Dendritic cell treated with granulocyte-macrophage colony-stimulating factor and Interleukin-4, amounts not matched to agents 40 ng/mL and 50 ng/mL, for 4 days (primary cell): ENCODE measurements around the gene NEUROG3.
"Not testable (repeated sequence)": the region's sequence is repeated elsewhere in the genome, so short reads cannot be mapped to it uniquely, and the experiment has no call there.

ENCODE experiments used
- H3K27ac Mint-ChIP-seq: one replicate; pipeline ENCODE4 v1.8.0; 2022; ENCODE audit warnings: mild to moderate bottlenecking, mixed read lengths
- H3K27me3 Mint-ChIP-seq: one replicate; pipeline ENCODE4 v1.8.0; 2022; ENCODE audit warnings: mild to moderate bottlenecking, mixed read lengths
- H3K36me3 Mint-ChIP-seq: one replicate; pipeline ENCODE4 v1.8.0; 2022; ENCODE audit warnings: low read depth, mixed read lengths
- H3K4me1 Mint-ChIP-seq: one replicate; pipeline ENCODE4 v1.8.0; 2022; ENCODE audit warnings: low read depth, mixed read lengths
- H3K4me3 Mint-ChIP-seq: one replicate; pipeline ENCODE4 v1.8.0; 2022; ENCODE audit warnings: mild to moderate bottlenecking, moderate library complexity, mixed read lengths
- H3K9me3 Mint-ChIP-seq: one replicate; pipeline ENCODE4 v1.8.0; 2022; ENCODE audit warnings: mixed read lengths
- intact Hi-C: fragments of 100-400 bp; cut with micrococcal nuclease; formaldehyde crosslinking; loops from one replicate; pipeline ENCODE4 v1.15.0; 2022

NEUROG3 gene

DNA sequence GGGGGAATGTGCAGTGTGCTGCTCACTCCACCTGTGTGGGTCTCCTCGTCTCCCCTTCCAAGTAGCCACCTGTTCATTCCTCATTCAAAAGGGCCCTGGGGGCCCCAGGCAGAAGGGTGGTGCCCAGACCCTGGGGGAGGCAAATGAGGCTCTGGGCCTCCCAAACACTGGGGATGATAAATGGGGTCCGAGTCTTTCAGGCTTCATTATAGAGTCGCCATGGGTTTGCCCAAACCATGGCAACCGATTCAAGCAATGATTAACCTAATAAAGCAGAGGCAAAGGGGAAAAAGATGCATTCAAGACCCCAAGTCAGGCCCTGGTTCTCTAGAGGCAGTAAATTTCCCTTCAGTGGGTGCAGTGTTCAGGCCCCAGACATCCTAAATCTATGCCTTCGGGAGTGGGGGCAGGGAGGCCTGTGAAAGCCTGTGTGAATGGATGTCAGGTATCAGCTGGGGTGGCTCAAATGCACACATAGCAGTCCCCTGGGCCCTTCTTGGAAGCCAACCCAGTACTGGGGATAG is 10.4 kb downstream of the NEUROG3 start:
- H3K27ac Mint-ChIP-seq, result no peak overlapping the region
- no peak overlapping the region for H3K4me3 Mint-ChIP-seq
- no peaks in the 10 kb centered on the region for H3K36me3 Mint-ChIP-seq
- no peaks in the 10 kb centered on the region for H3K4me1 Mint-ChIP-seq
- no peaks in the 10 kb centered on the region for H3K9me3 Mint-ChIP-seq
- intact Hi-C loops, result no loop called here
- H3K27me3 Mint-ChIP-seq, result peaks cover 41% of the 10 kb centered on the region

- Mint-ChIP-seq H3K27me3 (peaks cover 22% of the 10 kb centered on the region), H3K4me3 (no peak overlapping the region), H3K9me3 (no peaks in the 10 kb centered on the region), H3K4me1 (no peaks in the 10 kb centered on the region), H3K27ac (no peak overlapping the region), H3K36me3 (no peaks in the 10 kb centered on the region)
- intact Hi-C loops, result no loop called here
Measured at GRCh38 chr10:69559525-69559924, 13.7 kb downstream of the NEUROG3 start.

DNA sequence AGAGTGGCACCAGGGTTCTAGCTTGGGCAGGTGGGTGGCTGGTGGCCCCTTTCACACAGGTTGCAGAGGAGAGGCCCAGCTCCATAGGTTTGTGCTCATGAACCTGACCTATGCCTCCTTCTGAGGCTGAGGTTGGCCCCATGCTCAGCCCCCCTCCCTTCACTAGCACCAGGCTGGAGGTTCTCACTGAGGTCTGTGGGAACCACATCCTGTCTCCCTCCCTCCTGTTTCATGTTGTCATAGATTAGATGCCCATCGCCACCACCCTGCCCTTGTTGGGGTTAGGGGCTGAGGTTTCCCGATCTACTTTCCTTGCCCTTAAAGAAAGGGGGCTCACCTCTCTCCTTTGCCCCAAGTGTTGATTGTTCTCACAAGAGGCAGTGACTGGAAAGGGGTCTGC is 14.7 kb downstream of the NEUROG3 start:
- H3K4me1 Mint-ChIP-seq, result no peaks in the 10 kb centered on the region
- H3K4me3 Mint-ChIP-seq, result no peak overlapping the region
- H3K9me3 Mint-ChIP-seq, result no peaks in the 10 kb centered on the region
- intact Hi-C loops, result no loop called here
- peaks cover 23% of the 10 kb centered on the region for H3K27me3 Mint-ChIP-seq
- no peak overlapping the region for H3K27ac Mint-ChIP-seq
- no peaks in the 10 kb centered on the region for H3K36me3 Mint-ChIP-seq

- intact Hi-C loops, result no loop called here
- Mint-ChIP-seq H3K4me3 (no peak overlapping the region), H3K36me3 (no peaks in the 10 kb centered on the region), H3K9me3 (peaks cover 20% of the 10 kb centered on the region), H3K27ac (no peak overlapping the region), H3K4me1 (no peaks in the 10 kb centered on the region), H3K27me3 (peaks cover 18% of the 10 kb centered on the region)
Measured at GRCh38 chr10:69554611-69555010, 18.6 kb downstream of the NEUROG3 start.

- Mint-ChIP-seq H3K36me3 (no peaks in the 10 kb centered on the region), H3K9me3 (peaks cover 31% of the 10 kb centered on the region), H3K27me3 (peaks cover 22% of the 10 kb centered on the region), H3K27ac (no peak overlapping the region), H3K4me1 (no peaks in the 10 kb centered on the region), H3K4me3 (no peak overlapping the region)
- intact Hi-C loops, result no loop called here
Measured at GRCh38 chr10:69553328-69553727, 19.9 kb downstream of the NEUROG3 start.

- peaks cover 19% of the 10 kb centered on the region for H3K27me3 Mint-ChIP-seq
- H3K4me3 Mint-ChIP-seq, result no peak overlapping the region
- intact Hi-C loops, result no loop called here
- H3K4me1 Mint-ChIP-seq, result no peaks in the 10 kb centered on the region
- no peaks in the 10 kb centered on the region for H3K36me3 Mint-ChIP-seq
- peaks cover 40% of the 10 kb centered on the region for H3K9me3 Mint-ChIP-seq
- H3K27ac Mint-ChIP-seq, result no peak overlapping the region
Measured at GRCh38 chr10:69552268-69552667, 21.0 kb downstream of the NEUROG3 start.

GRCh38 chr10:69549959-69550358 is 23.3 kb downstream of the NEUROG3 start:
- Mint-ChIP-seq H3K4me1 (no peaks in the 10 kb centered on the region), H3K9me3 (peaks cover 40% of the 10 kb centered on the region), H3K27ac (no peak overlapping the region), H3K27me3 (peaks cover 19% of the 10 kb centered on the region), H3K36me3 (no peaks in the 10 kb centered on the region), H3K4me3 (no peak overlapping the region)
- intact Hi-C loops, result no loop called here

DNA sequence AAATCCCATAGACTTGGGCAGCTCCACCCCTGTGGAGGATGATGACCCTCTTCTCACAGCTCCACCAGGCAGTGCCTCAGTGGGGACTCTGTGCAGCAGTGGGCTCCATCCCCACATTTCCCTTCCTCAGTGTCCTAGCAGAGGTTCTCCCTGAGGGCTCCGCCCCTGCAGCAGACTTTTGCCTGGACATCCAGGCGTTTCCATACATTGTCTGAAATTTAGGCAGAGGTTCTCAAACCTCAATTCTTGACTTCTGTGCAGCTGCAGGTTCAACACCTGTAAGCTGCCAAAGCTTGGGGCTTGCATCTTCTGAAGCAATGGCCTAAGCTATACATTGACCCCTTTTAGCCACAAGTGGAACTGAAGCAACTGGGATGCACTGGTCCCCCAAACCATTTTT is 31.8 kb downstream of the NEUROG3 start:
- no peak overlapping the region for H3K4me3 Mint-ChIP-seq
- no peaks in the 10 kb centered on the region for H3K36me3 Mint-ChIP-seq
- intact Hi-C loops, result no loop called here
- H3K27me3 Mint-ChIP-seq, result peaks cover 15% of the 10 kb centered on the region
- no peaks in the 10 kb centered on the region for H3K4me1 Mint-ChIP-seq
- no peak overlapping the region for H3K27ac Mint-ChIP-seq
- peaks cover 37% of the 10 kb centered on the region for H3K9me3 Mint-ChIP-seq

- intact Hi-C loops, result no loop called here
- Mint-ChIP-seq H3K9me3 (peaks cover 37% of the 10 kb centered on the region), H3K27ac (no peak overlapping the region), H3K27me3 (peaks cover 14% of the 10 kb centered on the region), H3K4me1 (no peaks in the 10 kb centered on the region), H3K36me3 (no peaks in the 10 kb centered on the region), H3K4me3 (no peak overlapping the region)
Measured at GRCh38 chr10:69538461-69538860, 34.8 kb downstream of the NEUROG3 start.

DNA sequence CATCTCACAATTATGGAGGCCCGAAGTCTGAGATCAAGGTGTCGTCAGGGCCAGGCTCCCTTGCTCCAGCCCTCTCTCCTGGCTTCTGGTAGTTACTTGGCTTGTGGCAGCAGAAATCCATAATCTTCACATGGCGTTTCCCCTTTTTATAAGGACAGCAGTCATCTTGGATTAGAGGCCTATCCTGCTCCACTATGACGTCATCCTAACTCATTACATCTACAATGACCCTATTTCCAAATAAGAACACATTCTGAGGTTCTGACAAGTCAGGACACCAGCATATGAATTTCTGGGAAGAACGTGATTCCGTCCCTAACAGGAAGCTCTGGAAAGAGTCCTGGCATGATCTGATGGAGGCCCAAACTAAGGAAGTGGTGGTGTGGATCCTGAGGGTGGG is 35.8 kb downstream of the NEUROG3 start:
- no peak overlapping the region for H3K27ac Mint-ChIP-seq
- peaks cover 37% of the 10 kb centered on the region for H3K9me3 Mint-ChIP-seq
- no peak overlapping the region for H3K4me3 Mint-ChIP-seq
- H3K36me3 Mint-ChIP-seq, result no peaks in the 10 kb centered on the region
- H3K4me1 Mint-ChIP-seq, result no peaks in the 10 kb centered on the region
- peaks cover 21% of the 10 kb centered on the region for H3K27me3 Mint-ChIP-seq
- intact Hi-C loops, result no loop called here

GRCh38 chr10:69536521-69536920 is 36.7 kb downstream of the NEUROG3 start:
- H3K27ac Mint-ChIP-seq, H3K36me3 Mint-ChIP-seq, H3K4me3 Mint-ChIP-seq, H3K4me1 Mint-ChIP-seq, intact Hi-C loops: not testable (repeated sequence)
- Mint-ChIP-seq H3K27me3 (peaks cover 23% of the 10 kb centered on the region), H3K9me3 (peaks cover 28% of the 10 kb centered on the region)

- no peaks in the 10 kb centered on the region for H3K36me3 Mint-ChIP-seq
- H3K4me3 Mint-ChIP-seq, result no peak overlapping the region
- H3K4me1 Mint-ChIP-seq, result no peaks in the 10 kb centered on the region
- intact Hi-C loops, result no loop called here
- no peak overlapping the region for H3K27ac Mint-ChIP-seq
- peaks cover 22% of the 10 kb centered on the region for H3K27me3 Mint-ChIP-seq
- H3K9me3 Mint-ChIP-seq, result peaks cover 4% of the 10 kb centered on the region
Measured at GRCh38 chr10:69533658-69534057, 39.6 kb downstream of the NEUROG3 start.

DNA sequence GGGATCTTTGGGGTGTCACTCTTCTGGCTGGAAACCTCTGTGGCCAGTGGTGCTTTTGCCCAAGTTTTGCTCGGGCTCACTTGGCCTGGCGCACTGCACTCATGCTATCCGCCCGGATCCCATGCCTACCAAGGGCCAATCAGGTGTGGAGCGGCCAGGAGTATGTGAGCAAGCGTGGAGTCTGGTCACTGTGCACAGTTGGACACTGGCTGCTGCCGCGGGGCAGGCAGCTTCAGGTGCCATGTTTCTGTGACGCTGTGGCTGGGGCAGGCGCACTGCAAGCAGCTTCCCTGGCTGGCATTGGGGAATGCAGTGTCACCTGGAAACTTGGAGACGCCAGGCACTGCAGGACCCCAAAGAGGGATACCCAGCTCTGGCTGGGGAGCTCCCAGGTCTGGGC is 45.3 kb downstream of the NEUROG3 start:
- Mint-ChIP-seq H3K27ac (no peak overlapping the region), H3K36me3 (no peaks in the 10 kb centered on the region), H3K9me3 (no peaks in the 10 kb centered on the region), H3K27me3 (peaks cover 21% of the 10 kb centered on the region), H3K4me1 (no peaks in the 10 kb centered on the region), H3K4me3 (no peak overlapping the region)
- intact Hi-C loops, result no loop called here
